ENCODE results near the gene TMEM237.
A peak's percentile ranks its signal among the peaks of the same experiment; 100 is the strongest.

TMEM237 gene

DNA sequence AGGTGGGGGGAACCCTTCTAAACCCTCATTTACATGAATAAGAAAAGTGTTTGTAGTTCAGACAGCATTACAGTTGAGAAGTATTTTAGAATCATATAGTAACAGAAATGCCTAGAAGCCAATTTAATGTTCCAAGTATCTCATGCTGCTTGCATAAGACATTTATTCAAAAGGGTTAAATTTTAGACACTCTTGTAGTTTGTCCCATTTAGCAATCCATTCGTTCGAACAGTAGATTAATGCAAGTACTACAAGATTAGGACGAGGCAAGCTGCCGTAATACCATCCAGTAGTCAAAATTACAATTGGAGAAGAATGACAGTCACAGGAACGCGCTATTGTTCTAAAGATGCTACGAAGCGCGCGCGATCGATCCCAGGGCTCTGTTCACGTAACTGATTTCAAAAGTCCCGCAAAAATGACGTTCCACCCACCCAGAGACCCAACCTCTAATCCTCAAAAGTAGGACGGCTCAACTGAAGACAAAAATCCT is 1.2 kb downstream of the TMEM237 start:
- DNase-seq = no peak

DNA sequence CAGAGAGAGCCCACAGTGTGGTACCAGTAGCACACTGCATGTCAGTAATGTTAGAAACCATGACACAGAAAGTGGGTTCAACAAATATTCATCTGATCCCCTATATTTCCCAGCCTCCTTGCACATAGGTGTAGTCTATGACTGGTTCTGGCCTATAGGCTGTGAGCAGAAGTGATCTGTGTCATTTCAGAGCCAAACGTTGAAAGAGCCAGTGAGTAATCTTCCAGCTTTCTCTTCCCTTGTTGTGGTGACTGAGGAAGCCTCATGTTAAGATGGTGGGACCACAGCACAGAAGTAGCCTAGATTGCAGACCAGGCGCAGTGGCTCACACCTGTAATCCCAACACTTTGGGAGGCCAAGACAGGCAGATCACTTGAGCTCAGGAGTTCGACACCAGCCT is 4.1 kb downstream of the TMEM237 start:
- no peak for DNase-seq

DNA sequence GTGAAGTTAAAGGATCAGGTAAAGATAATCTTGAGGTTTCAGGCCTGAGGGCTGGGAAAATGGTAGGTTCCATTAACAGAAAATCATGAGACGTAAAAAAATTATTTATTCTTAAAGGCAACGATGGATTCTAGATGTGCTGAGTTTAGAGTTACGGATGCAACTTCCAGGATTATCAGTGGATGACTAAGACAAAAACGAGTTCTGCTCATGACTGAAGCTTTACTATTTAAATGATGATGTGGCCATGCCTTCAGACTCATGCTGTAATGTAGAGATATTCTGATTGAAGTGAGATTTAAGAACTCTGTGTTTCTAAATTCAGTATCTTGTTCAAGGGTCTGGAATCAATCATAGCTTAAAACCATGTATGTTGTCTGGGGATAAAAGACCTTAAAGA is 5.0 kb downstream of the TMEM237 start:
- DNase-seq = no peak

DNA sequence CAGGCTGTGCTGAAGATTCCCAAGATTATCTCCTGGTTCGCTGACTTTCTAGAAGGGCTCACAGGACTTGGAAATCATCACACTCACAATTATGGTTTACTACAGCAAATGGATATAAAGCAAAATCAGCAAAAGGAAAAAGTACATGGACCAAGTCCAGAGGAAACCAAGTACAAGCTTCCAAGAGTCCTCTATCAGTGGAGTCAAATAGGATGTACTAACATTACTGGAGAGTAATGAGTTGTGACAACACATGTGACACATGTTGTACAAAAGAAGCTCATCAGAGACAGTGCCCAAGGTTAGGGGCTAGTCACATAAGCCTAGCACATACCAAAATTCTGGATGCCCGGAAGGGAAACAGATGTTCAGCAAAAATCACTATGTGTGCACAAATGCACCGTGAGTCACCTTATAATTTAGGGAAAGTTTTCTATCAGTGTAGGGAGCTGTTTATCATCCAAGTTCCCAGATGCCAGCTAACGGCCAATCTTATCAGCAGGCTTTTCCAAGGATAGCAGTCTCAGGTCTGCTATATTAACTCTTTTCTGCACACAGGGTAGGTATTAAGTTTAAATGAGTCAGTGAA is 9.5 kb downstream of the TMEM237 start:
- DNase-seq = no peak

DNA sequence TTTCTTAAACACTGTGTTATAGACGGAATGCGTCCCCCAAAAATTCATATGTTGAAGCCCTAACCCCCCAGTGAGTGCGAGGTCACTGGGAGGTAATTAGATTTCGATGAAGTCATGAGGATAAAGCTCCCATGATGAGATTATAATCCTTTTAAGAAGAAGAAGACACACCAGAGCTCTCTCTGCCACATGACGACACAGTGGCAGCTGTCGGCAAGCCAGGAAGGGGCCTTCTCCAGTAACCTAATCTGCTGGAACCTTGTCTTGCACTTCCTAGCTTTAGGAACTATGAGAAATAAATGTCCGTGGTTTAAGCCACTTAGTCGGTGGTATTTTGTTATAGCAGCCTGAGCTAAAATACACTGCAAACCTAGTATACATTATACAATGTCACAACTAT is 12.3 kb downstream of the TMEM237 start:
- DNase-seq = no peak

DNA sequence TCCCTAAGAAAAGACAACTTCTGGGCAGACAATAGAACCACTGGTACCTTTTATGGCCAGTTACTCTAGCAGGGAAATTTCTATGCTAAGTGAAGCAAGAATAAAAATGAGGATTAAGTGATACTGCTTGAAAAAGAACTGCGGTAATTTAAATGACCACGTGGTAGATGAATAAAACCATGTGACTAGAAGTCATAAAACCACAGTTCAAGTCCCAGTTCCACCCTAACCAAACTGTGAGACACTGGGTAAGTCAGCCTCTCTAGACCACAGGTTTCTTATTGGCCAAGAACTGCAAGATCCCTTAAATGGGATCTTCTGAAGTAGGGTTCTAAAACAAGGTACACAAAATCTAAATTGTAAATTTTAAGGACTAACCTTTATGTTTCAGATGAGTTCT is 12.7 kb downstream of the TMEM237 start:
- DNase-seq = no peak

DNA sequence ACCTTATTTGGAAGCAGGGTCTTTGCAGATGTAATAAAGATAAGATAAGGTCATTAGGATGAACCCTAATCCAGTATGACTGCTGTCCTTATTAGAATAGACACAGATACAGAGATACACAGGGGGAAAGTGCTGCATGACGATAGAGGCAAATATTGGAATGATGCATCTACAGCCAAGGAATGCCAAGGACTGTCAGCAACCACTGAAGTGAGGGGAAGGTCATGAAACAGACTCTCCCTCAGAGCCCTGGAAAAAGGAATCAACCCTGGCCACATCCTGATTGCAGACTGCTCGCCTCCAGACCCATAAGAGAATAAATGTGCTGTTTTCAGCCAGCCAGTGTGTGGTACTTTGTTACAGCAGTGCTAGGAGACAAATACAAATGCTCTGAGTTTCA is 14.8 kb downstream of the TMEM237 start:
- no peak for DNase-seq

DNA sequence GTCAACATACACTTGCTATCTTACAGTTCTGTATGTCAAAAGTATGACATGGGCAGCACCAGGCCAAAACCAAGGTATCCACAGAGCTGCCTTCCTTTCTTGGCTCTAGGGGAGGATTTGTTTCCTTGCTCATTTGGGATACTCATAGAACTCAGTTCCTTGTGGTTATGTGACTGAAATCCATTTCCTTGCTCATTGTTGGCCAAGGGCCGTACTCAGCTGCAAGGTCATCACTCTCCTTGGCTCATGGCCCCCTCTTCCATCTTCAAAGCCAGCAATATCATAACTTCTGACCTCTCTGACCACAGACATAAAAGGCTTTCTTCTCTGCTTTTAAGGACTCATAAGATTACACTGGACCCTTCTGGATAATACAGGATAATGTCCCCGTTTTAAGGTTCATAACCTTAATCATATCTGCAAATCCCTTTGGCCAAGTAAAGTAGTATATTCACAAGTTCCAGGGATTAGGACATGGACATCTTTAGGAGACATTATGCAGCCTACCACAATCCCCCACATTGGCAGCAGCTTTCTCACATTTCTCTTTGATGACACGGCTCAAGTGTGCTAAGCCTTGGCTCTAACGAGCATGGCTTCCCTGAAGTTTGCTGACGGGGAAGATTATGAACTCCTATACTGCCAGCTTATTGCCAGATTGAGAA is 20.9 kb downstream of the TMEM237 start:
- no peak for DNase-seq

DNA sequence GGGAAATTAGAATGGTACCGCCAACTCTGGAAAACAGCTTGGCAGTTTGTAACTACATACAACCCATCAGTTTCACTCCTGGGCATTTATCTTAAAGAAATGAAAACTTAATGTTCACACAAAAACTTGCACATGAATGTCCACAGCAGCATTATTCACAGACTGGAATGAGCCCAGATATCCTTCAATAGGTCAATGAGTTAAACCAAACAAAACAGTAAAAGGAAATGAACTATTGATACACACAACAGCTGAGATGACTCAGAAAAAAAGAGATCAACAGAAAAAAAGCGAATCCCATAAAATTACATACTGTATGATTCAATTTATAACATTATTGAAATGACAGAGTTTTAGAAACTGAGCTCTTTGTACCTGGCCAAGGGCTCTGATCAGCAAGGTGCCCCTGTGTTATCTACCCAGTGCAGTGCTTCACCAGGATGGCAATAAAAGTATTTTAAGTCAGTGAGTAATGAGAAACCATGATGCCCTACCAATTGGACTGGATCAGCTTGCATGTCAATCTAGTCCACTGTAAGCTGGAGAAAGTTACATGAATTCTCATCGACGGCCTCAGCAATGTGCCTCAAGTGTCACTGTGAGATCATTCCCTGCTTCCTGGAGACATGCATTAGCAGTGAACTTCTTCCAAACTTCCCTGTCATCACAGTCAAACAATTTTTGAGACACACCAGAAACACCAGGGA is 21.9 kb downstream of the TMEM237 start:
- DNase-seq = no peak

- DNase-seq = peak; percentile 87
Observed at GRCh38 chr2:201618744-201619662, 24.3 kb downstream of the TMEM237 start.

GRCh38 chr2:201608021-201608420 is 35.3 kb downstream of the TMEM237 start:
- DNase-seq = no peak

DNA sequence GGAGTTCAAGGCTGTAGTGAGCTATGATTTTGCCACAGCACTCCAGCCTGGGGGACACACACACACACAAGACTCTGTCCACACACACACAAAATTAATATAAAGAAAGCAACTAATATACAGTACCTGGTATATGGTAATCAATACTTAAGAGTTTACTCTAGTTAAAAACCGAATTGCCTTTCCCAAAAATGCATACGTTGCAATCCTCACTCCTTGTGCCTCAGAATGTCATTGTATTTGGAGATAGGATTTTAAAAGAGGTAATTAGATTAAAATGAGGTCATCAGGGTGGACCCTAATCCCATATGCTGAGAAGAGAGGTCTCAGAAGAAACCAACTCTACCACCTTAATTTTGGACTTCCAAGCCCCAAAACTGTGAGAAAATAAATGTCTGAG is 35.7 kb downstream of the TMEM237 start:
- no peak for DNase-seq

- DNase-seq = no peak
Observed at GRCh38 chr2:201600906-201601305, 42.4 kb downstream of the TMEM237 start.

- no peak for DNase-seq
Observed at GRCh38 chr2:201597397-201597796, 45.9 kb downstream of the TMEM237 start.

DNA sequence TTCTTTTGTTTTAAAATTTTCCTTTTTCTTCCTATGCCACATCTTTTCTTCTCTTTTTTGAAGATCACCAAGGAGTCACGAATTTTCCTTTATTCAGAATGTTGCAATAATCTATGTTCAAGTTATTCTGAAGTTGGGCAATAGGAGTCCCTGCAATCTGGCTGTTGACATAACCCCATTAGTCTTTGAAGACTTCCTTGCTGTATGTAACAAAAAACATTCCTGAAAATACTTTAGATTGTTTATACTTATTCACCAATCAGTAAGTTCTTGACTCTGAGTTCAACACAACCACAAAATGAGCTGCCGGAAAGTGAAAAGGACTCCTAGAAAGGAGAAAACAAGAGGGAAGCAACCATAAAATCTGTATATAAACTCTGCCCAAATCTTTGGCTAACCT is 62.8 kb downstream of the TMEM237 start:
- DNase-seq = no peak

DNA sequence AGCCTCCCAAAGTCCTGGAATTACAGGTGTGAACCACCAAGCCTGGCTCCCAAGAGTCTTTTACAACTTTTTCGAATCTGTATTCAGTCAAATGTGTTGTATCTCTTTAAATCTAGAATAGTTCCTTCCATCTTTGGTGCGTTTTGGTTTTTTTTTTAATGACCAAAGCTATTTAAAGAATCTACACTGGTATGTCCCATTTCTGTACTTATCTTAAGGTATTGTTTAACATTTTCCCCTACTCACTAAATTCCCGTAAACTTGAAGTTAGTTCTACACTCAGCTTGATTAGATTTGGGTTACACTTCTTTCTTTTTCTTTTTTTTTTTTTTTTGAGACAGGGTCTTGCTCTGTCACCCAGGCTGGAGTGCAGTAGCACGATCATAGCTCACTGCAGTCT is 63.8 kb downstream of the TMEM237 start:
- no peak for DNase-seq

DNA sequence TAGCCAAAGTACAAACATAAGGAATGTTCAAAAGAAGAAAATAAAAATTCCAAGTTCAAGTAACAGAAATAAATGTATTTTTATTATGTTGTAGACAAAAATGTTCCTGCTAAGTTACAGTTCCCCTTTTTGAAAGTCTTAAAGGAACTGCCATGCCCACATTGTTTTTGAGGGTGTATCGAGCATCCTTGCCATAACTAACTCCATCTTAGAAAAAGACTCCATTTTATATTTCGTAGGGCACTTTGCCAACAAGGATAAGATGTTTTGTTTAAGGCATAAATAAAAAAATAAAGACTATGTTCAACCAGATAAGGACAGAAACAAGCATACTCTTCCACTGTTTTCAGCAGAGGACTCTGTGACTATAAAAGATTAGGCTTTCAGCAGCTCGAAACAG is 67.3 kb downstream of the TMEM237 start:
- DNase-seq = no peak

- DNase-seq = no peak
Observed at GRCh38 chr2:201574766-201575165, 68.5 kb downstream of the TMEM237 start.

DNA sequence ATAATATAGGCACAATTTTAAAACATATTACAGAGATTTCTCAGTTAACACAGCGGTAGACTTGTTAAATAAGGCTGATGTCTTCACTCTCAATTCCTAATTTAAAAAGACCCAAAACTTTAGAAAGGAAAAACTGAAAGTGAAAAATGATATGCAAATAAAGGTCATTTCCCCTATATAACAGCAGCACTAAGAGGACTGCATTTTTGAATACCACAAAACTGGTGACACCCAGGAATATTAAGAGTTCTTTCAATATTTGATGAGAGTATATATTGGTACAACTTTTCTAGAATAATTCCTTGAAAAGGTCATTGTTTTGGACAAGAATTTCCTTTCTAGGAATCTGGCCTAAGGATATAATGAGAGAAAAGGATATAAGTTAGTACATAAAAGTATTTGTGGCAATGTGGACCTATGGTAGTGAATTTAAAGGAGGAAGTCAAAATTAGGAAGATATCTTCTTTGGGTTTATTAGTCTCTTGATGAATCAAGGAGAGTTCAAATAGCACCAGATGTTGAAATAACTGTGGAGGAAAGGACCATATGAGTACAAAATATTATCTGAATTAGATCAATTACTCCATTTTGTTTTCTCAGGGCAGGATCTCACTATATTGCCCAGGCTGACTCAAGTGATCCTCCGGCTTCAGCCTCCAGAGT is 70.3 kb downstream of the TMEM237 start:
- DNase-seq = no peak
